B cell (primary cell): ENCODE data around the gene CROCC.

Source experiments
- EZH2 ChIP-seq: IDR thresholded peaks from 2 replicates; pipeline ENCODE4 v1.6.1; 2012; ENCODE audit warnings: borderline replicate concordance, low read depth, mild to moderate bottlenecking, moderate library complexity, low read length; ENCODE audit not compliant: insufficient read depth, poor library complexity, severe bottlenecking
- TF ChIP-seq, protein P1 (sequence below): fragments of 200-600 bp; IDR thresholded peaks from one replicate; pipeline ENCODE4 v1.8.0; 2022; ENCODE audit warnings: antibody characterized with exemption, mild to moderate bottlenecking

- TF ChIP-seq, protein P1, sequence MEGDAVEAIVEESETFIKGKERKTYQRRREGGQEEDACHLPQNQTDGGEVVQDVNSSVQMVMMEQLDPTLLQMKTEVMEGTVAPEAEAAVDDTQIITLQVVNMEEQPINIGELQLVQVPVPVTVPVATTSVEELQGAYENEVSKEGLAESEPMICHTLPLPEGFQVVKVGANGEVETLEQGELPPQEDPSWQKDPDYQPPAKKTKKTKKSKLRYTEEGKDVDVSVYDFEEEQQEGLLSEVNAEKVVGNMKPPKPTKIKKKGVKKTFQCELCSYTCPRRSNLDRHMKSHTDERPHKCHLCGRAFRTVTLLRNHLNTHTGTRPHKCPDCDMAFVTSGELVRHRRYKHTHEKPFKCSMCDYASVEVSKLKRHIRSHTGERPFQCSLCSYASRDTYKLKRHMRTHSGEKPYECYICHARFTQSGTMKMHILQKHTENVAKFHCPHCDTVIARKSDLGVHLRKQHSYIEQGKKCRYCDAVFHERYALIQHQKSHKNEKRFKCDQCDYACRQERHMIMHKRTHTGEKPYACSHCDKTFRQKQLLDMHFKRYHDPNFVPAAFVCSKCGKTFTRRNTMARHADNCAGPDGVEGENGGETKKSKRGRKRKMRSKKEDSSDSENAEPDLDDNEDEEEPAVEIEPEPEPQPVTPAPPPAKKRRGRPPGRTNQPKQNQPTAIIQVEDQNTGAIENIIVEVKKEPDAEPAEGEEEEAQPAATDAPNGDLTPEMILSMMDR, result no peak
- TF ChIP-seq EZH2, result no peak
Observed at GRCh38 chr1:16975838-16976237, 54.1 kb downstream of the CROCC start.
